ENCODE data around the gene HAUS6. TPM values are rescaled to one million over a fixed set of nuclear protein-coding genes. Genes with fewer than 3 reads are reported as not detected.
A peak's percentile ranks its signal among the peaks of the same experiment; 100 is the strongest.
"Not testable (repeated sequence)": the region's sequence is repeated elsewhere in the genome, so short reads cannot be mapped to it uniquely, and the experiment has no call there.

The HAUS6 gene, protein sequence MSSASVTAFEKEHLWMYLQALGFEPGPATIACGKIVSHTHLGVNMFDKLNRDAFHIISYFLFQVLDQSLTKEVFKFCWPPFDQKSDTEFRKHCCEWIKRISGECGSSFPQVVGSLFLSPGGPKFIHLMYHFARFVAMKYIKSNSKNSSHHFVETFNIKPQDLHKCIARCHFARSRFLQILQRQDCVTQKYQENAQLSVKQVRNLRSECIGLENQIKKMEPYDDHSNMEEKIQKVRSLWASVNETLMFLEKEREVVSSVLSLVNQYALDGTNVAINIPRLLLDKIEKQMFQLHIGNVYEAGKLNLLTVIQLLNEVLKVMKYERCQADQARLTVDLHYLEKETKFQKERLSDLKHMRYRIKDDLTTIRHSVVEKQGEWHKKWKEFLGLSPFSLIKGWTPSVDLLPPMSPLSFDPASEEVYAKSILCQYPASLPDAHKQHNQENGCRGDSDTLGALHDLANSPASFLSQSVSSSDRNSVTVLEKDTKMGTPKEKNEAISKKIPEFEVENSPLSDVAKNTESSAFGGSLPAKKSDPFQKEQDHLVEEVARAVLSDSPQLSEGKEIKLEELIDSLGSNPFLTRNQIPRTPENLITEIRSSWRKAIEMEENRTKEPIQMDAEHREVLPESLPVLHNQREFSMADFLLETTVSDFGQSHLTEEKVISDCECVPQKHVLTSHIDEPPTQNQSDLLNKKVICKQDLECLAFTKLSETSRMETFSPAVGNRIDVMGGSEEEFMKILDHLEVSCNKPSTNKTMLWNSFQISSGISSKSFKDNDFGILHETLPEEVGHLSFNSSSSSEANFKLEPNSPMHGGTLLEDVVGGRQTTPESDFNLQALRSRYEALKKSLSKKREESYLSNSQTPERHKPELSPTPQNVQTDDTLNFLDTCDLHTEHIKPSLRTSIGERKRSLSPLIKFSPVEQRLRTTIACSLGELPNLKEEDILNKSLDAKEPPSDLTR
- total RNA-seq = 10 to 100 TPM in 2 of 4 donors, 1 to 10 TPM in 2; 5.6 to 13.7 (median 10.6) TPM

DNA sequence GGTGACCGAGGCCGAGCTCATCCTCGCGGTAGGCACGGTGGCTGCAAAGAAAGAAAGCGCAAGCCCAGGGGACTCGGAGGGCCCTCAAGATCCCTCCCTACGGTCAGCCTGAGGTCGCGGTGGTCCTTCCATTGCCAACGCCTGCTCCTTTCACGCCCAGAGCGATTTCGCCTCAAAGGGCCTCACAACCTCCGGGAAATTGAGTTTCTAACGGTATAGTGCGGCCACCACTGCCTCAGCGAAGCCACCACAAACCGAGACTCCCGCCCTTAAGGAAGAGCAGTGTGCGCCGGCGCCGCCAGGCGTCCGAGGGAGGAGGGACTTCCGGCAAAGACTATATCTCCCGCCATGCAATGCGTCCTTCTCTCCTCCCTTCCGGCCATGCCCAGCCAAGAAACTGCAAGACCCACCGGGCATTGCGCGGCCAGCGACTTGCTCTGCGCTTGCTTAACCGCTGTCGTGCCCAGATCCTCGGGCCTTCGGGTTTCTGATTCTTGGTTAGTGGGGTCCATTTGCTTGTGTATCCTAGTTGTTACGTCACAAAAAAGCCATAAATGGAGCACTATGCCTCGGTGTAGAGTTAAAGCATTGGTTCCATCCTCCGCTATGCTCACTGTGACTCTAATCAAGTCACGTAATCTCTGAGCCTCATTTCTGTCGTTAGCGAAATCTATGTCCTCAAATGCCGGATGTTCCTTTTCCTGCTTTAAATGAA, at the start of gene HAUS6:
HAUS6 (minus strand) TSS at position 274 of the 715 bp plus-strand sequence; CDS start at position 21, 253 bp downstream.
- H3K27me3 ChIP-seq = no peaks in the 10 kb centered on the region
- H3K4me1 ChIP-seq = peaks cover 29% of the 10 kb centered on the region
- whole genome bisulfite sequencing = 2% methylated on average over 42 of the region's 46 CpGs
- H3K36me3 ChIP-seq = no peaks in the 10 kb centered on the region
- no peaks in the 10 kb centered on the region for H3K9me3 ChIP-seq
- peak within 1 kb of the TSS; percentile 92 for H3K4me3 ChIP-seq
- DNase-seq (ENCODE audit: low spot score in 2 of 2) = peak; percentile 98 to 99
- H3K27ac ChIP-seq = peak within 1 kb of the TSS; percentile 81
- TF ChIP-seq EP300 (IDR thresholded peaks at IDR 0.05) (no peak), POLR2AphosphoS5 (IDR thresholded peaks at IDR 0.05) (peak in 2 of 3 donors; percentile 51 to 71), POLR2A (IDR thresholded peaks at IDR 0.05) (peak in 1 of 2 donors; percentile 52)
- TF ChIP-seq, protein P1, sequence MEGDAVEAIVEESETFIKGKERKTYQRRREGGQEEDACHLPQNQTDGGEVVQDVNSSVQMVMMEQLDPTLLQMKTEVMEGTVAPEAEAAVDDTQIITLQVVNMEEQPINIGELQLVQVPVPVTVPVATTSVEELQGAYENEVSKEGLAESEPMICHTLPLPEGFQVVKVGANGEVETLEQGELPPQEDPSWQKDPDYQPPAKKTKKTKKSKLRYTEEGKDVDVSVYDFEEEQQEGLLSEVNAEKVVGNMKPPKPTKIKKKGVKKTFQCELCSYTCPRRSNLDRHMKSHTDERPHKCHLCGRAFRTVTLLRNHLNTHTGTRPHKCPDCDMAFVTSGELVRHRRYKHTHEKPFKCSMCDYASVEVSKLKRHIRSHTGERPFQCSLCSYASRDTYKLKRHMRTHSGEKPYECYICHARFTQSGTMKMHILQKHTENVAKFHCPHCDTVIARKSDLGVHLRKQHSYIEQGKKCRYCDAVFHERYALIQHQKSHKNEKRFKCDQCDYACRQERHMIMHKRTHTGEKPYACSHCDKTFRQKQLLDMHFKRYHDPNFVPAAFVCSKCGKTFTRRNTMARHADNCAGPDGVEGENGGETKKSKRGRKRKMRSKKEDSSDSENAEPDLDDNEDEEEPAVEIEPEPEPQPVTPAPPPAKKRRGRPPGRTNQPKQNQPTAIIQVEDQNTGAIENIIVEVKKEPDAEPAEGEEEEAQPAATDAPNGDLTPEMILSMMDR (IDR thresholded peaks at IDR 0.05) = peak; percentile 56 to 71

DNA sequence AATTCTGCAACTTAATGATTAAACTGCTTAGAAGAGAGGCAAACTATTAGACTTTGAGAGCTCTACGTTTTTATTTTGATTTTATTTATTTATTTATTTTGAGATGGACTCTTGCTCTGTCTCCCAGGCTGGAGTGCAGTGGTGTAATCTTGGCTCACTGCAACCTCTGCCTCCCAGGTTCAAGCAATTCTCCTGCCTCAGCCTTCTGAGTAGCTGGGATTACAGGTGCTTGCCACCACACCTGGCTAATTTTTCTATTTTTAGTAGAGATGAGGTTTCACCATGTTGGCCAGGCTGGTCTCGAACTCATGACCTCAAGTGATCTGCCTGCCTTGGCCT, 49.4 kb upstream of the HAUS6 start:
- H3K9me3 ChIP-seq; H3K27ac ChIP-seq; H3K4me3 ChIP-seq; H3K27me3 ChIP-seq; H3K36me3 ChIP-seq; DNase-seq (ENCODE audit: low spot score in 2 of 2): not testable (repeated sequence)
- H3K4me1 ChIP-seq = peaks cover 26% of the 10 kb centered on the region
- WGBS = 77% methylated on average over 2 of the region's 2 CpGs

DNA sequence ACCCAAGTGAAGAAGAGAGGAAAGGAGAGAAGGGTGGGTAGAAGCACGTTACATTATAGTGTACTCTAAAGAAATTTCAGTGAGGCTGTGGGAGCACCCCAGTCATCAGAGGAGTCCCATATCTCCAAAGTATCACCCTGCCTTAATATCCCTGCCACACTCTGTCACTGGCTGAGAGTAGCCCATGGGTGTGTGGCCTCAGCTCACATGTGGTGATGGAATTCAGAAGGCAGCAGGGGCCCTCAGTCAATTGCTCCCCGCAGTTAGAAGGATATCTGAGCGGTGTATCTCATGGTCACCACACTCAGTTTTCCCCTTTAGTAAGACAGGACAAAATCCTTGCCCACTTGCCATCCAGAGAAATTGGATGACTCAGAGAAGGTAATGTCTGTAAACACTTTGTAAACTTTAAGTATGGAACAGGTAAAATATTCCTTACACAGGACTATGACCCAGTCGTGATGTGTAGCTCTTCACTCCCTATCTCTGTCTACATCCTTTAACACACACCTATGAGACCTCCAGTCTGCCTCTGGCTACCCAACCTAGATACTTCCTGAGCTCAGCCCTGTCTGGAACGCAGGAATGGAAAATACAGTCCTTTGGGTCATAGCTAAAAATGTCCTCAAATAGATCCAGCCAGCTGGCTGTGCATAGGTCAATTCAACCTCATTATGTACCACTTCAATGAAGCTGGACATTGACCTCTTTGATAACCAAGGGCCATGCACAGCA, 48.9 kb upstream of the HAUS6 start:
- WGBS = 70% methylated on average over 5 of the region's 5 CpGs
- no peaks in the 10 kb centered on the region for H3K9me3 ChIP-seq
- no peak overlapping the region for H3K27ac ChIP-seq
- H3K4me1 ChIP-seq = peaks cover 26% of the 10 kb centered on the region
- H3K36me3 ChIP-seq = no peaks in the 10 kb centered on the region
- no peaks in the 10 kb centered on the region for H3K27me3 ChIP-seq
- H3K4me3 ChIP-seq = no peak overlapping the region
- no peak for DNase-seq (ENCODE audit: low spot score in 2 of 2)
- TF ChIP-seq POLR2AphosphoS5 (IDR thresholded peaks at IDR 0.05) (no peak), EP300 (IDR thresholded peaks at IDR 0.05) (no peak), POLR2A (IDR thresholded peaks at IDR 0.05) (no peak)
- TF ChIP-seq, protein P1 (IDR thresholded peaks at IDR 0.05) = no peak

DNA sequence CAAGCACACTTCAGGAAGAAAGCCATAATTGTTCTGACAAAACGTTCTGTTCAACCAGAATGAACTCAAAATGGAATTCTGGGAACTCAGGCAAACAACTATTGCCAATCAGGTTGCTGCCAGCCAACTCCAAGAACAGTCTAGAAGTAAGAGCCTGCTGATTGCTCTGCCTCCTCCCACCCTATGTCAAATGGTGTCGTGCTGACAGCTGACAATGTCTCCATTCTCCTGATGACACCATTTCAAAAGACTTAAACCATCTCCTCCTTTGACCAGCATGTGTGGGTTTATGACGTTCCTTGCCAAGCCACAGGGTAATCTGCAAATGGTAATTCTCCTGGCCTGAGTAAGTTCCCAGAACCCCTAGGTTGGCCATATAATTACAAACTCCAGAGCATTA, 46.5 kb upstream of the HAUS6 start:
- 43% methylated on average over 3 of the region's 3 CpGs for WGBS
- no peak for DNase-seq (ENCODE audit: low spot score in 2 of 2)

More for the DNA sequence above, 46.5 kb upstream of the HAUS6 start:
- Histone ChIP-seq H3K27ac (no peak overlapping the region), H3K9me3 (no peaks in the 10 kb centered on the region), H3K4me1 (peaks cover 4% of the 10 kb centered on the region), H3K27me3 (no peaks in the 10 kb centered on the region), H3K4me3 (no peak overlapping the region), H3K36me3 (no peaks in the 10 kb centered on the region)
- TF ChIP-seq EP300 (IDR thresholded peaks at IDR 0.05) (no peak), POLR2A (IDR thresholded peaks at IDR 0.05) (no peak), POLR2AphosphoS5 (IDR thresholded peaks at IDR 0.05) (no peak)
- TF ChIP-seq, protein P1 (IDR thresholded peaks at IDR 0.05) = no peak
